HG02884 (cell line): Measurements from ENCODE around the gene PSD2.

Source experiments
- ATAC-seq: cut with Tn5 transposase; IDR thresholded peaks from one replicate; pipeline ENCODE4 v1.9.1; 2021; ENCODE audit warnings: mild to moderate bottlenecking, moderate library complexity; ENCODE audit not compliant: unreplicated experiment

Gene PSD2

GRCh38 chr5:139763280-139763929 lies 32.2 kb upstream of the PSD2 start:
- ATAC-seq, result no peak

DNA sequence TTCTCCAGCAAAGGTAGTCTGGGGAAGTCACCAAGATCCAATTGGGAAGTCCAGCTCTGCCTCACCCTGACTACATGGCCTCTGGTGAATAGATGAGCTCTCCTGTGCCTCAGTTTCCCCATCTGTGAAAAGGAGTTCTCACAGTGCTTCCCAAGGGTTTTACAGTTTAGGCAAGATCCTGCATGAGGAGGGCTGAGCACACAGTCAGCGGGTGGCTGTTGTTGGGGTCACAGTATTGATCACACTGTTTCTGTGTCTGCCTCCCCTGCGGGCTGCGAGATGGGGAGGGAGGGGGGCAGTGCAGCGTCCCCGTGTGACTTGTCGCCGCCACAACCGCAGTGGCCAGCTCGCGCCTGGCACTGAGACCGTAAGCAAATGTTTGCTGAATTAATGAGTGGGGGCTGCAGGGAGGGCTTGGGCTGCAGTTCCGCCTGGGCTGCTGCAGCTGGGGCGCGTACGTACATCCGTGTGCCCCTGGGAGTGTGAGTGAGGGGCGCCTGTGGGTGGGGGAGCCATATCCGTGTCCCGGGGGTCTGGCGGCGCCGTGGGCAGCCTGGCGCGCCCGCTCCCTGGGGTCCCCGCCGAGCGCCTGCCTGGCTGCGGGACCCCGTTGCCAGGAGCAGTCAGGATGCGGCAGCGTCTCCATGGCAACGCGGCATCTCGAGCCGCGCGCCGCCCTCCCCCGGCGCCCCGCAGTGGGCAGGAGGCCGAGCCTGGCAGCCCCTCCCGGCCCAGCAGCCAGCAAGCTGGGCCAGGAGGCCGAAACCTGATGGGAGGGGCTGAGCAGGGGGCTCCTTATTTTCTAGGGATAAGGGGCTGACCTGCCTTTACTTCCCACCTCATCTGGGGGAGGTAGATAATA lies 31.4 kb upstream of the PSD2 start:
- no peak for ATAC-seq

DNA sequence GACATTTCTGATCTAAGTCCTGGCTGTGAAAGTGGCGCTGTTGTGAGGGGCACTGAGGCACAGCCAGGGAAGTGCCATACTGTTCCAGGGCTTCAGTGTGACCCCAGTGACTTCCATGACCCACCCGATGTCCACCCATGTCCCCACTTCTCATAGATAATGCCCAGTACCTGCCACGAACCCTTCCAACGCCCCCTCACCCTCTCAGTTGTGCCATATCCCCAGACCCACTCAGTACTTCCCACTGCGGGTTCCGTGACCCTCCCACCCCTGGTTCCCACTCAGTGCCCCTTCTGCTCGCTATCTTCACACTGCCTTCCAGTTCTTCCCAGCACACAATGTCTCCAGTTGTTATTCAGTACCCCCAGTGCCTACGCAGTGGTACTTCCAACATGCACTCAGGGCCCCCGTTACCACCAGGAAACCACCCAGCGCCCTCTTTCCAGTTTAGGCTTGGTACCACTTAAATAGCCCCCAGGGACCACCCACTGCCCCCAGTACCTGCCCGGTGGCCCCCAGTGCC lies 30.7 kb upstream of the PSD2 start:
- ATAC-seq, result no peak

DNA sequence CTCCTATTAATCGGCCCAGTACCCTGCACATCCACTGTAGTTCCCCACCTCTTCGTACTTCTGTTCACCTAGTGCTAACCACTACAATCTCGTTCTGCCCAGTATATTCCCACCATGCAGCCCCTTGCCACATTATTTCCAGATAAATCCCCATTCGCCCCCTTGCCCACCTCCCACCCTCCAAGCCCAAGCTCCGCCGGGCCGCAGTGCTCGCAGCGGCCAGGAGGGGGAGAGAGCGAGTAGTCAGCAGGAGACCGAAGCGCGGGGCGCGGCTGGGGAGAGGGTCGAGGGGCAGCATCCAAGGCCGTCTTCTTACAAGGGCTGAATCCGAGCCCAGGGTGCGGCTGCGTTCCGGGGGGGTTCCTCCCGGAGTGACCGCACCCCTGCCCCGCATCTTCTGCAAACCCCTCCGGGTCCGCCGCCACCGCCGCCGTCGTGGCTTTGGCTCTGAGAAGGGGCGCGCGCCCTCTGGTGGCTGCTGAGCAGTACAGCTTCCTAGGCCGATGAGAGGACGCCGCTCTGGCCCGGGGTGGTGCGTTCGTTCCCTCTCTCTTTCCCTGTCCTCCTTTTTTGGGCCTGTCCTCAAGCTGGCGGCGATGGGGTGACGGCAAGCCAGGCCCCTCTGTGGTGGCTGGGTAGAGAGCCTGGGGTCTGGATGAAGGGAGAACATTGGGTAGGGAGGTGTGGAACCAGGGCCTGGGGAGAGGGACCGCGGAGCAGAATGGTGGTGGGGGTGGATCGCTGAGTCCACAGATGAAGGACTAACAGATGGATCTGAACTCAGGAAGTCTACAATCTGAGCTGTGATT lies 30.0 kb upstream of the PSD2 start:
- ATAC-seq, result peak; percentile 81

DNA sequence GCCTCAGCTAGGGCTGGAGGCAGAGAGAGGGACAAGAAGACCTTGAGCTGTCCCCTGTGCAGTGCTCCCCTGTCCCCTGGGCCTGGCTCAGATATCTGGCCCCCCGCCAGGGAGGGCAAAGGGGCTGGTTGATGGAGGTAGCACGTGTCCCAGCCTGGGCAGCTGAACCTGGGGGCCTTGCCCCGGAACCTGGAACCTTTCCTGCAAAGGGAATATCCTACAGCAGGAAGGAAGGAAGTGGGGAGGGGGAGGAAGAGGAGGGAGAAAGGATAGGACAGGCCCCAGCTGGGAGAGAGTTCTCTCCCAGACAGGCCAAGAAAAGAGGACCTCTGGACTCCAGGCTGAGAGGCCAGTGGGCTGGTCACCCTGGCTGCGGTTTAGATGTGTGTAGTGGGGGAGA lies 27.6 kb upstream of the PSD2 start:
- no peak for ATAC-seq

DNA sequence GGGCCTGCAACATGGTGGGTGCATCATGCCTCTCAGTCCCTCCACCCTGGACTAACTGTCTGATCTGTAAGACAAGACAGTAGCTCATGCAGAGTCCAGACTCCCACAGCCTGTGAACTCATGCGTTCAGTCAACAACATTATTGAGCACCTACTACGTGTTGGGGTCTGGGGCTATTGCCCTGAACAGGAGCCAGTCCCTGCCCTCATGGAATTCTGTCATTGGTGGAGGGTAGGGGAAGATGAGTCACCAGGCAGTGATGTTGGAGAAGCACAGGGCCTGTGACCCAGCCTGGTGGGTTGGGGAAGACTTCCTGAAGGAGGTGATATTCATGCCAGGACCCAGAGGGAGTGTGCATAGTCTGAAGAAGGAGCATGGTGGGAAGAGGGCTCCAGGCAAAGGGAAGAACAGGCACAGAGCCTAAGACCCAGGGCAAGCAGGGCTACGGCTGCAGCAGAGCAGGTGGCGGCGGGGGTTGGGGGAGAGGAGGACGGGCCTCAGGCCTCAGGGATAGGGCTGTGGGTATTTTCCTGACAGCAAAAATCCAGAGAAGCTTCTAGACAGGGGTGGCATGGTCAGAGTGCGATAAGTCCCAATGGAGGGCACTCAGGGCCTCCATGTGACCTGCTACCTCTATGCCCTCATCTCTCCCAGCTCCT lies 26.7 kb upstream of the PSD2 start:
- ATAC-seq, result no peak

DNA sequence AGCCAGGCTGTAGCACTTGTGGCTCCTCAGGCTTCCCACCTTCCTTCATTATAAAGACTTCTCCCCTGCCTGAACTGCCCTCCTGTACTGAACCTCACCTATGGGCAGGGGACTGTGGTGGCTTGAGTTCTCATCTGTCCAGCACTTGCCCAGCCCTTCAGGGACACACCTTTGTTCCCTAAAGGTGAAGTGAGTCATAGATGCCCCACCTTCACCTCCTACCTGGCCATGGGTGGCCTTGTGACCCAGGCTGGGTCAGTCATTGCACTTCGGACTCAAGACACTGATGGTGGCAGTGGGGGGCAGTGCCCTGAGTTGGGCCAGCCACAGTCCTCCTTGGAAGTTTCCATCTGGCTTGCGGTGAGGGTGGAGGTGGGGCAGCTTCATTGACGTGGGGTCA lies 26.1 kb upstream of the PSD2 start:
- no peak for ATAC-seq

DNA sequence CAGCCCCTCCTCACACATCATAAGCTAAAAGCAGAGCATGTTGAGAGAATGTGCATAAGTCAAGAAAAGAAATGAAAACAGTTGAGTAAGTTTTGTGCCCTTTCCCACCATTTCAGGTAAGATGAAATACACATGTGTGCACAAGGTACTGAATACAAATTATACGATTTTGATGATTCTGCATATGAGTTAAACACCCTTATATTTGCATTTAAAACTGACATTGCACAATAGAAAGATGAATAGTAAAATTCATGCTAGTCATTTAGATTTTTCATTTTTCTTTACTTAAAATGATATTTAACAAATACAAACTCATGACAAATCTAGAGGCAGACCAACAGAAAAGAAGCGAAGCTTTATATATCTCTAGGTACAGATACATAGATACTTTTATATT lies 24.9 kb upstream of the PSD2 start:
- ATAC-seq, result no peak

- ATAC-seq, result no peak
Observed at GRCh38 chr5:139772089-139772791, 23.4 kb upstream of the PSD2 start.

- ATAC-seq, result no peak
Observed at GRCh38 chr5:139772927-139773690, 22.5 kb upstream of the PSD2 start.

DNA sequence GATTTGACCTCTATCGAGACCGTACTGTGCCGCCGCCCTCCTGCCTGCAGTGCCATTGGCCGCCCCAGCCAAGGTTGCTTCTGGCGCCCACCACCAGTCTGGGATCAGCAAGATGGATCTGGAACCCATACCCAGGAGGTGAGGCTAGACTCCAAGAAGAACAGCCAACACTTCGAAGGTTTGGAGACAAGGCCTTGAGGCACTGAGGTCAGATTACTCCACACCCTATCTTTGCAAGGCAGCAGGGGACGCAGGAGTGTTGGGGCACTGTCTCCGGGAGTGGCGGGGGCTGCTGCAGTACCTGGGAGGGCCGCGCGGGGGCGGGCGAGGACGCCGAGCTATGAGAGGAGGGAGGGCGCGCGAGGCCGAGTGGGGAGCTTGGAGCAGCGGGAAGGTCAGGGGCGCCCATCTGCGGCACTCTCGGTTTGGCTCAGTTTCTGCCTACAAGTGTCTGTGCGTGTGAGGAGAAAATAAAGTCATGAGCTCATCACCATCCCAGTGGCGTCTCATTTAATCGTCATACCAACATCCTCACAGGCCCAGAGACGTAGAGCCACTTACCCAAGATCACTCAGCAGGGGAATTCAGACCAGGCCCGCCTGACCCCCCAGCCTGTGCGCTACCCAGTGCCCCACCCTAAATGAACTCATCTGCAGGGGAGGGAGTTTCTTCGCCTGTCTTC lies 20.5 kb upstream of the PSD2 start:
- peak; percentile 72 for ATAC-seq

- ATAC-seq, result no peak
Observed at GRCh38 chr5:139775872-139776271, 19.7 kb upstream of the PSD2 start.

DNA sequence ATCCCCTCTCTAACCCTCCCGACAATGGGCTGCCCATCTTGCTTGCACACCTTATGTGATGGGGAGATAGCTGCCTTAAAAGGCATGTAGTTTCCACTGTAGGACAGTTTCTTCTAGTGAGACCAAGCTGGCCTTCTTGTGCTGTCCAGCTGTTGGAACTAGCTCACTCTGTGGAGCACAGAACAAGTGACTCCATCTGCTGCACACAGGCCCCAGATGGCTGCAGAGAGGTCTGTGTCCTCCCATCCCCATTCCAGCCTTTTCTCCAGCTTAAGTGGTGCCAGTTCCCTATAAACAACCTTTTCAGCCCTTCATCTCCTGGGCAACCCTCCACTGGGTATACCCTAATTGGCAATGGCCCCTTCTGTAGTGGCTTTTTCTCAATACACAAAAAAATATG lies 18.7 kb upstream of the PSD2 start:
- ATAC-seq, result no peak

GRCh38 chr5:139783436-139783965 lies 12.1 kb upstream of the PSD2 start:
- no peak for ATAC-seq

GRCh38 chr5:139784488-139784887 lies 11.1 kb upstream of the PSD2 start:
- no peak for ATAC-seq

DNA sequence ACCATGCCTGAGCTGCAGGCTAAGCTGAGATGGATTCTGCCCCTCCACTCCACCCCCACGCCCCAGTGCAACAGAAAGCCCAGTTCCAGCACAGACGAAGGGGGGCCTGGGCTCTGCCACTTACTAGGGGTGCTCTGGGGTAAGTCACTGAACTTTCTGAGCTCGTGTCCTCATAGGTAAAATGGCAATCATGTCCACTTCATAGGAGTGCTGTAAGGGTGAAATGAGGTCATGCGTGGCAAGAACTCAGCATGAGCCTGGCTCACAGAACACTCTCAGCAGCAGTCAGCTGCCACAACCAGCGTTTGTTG lies 8.4 kb upstream of the PSD2 start:
- no peak for ATAC-seq

GRCh38 chr5:139787568-139788293 lies 7.9 kb upstream of the PSD2 start:
- peak; percentile 61 for ATAC-seq

- no peak for ATAC-seq
Observed at GRCh38 chr5:139788294-139788910, 7.2 kb upstream of the PSD2 start.
